PC-9 (cell line): ENCODE measurements around the gene C16orf95. TPM values are rescaled to one million over a fixed set of nuclear protein-coding genes. Genes with fewer than 3 reads are reported as not detected.

Experiments used
- BruUV-seq: library from RNA; stranded (reverse); fragments of 400-500 nt; replicated peaks from 2 replicates; lab custom pipeline; 2021; lab: Mats Ljungman, UMichigan
- CTCF ChIA-PET: fragments of 300-600 bp; sonication (Branson Sonifier 250); formaldehyde crosslinking; loops from one replicate; lab custom pipeline; 2022; ENCODE audit warnings: antibody characterized with exemption; lab: Charles Lee
- POLR2A ChIA-PET: fragments of 300-600 bp; sonication (Branson Sonifier 250); formaldehyde crosslinking; loops from one replicate; lab custom pipeline; 2022; ENCODE audit warnings: antibody characterized with exemption; ENCODE audit not compliant: unreplicated experiment; lab: Charles Lee
- DNase-seq, 2 experiments: peaks; one replicate each; pipeline versions ENCODE4 v3.0.0 to v3.0.0-alpha.2; 2015 to 2022; ENCODE audit warnings: mixed read lengths in 1 of 2
- H2AFZ ChIP-seq: fragments of 200-600 bp; sonication (generic); 2 replicates; pipeline ENCODE4 v1.8.1; 2017; ENCODE audit warnings: antibody characterized with exemption
- H3F3A ChIP-seq: fragments of 200-600 bp; sonication (generic); 2 replicates; pipeline ENCODE4 v1.8.1; 2017; ENCODE audit warnings: antibody characterized with exemption, mild to moderate bottlenecking, low read depth; ENCODE audit not compliant: insufficient read depth
- H3K27ac ChIP-seq: fragments of 200-600 bp; sonication (generic); 2 replicates; pipeline ENCODE4 v1.6.1; 2016; ENCODE audit warnings: mixed run types
- H3K27me3 ChIP-seq: fragments of 200-600 bp; sonication (generic); 2 replicates; pipeline ENCODE4 v1.6.1; 2016; ENCODE audit warnings: low read depth, mixed run types; ENCODE audit not compliant: insufficient read depth
- H3K36me3 ChIP-seq: fragments of 200-600 bp; sonication (generic); 2 replicates; pipeline ENCODE4 v1.6.1; 2016; ENCODE audit warnings: low read depth, mixed run types
- H3K4me1 ChIP-seq: fragments of 200-600 bp; sonication (generic); replicated peaks from 2 replicates; pipeline ENCODE4 v1.6.1; 2016; ENCODE audit warnings: mixed run types; ENCODE audit not compliant: insufficient read depth
- H3K4me2 ChIP-seq: fragments of 200-600 bp; sonication (generic); 2 replicates; pipeline ENCODE4 v1.6.1; 2017; ENCODE audit warnings: mixed run types
- H3K4me3 ChIP-seq: fragments of 200-600 bp; sonication (generic); 2 replicates; pipeline ENCODE4 v1.6.1; 2016; ENCODE audit warnings: mixed run types
- H3K79me2 ChIP-seq: fragments of 200-600 bp; sonication (generic); 2 replicates; pipeline ENCODE4 v1.6.1; 2017; ENCODE audit warnings: low read depth, mixed run types
- H3K9me2 ChIP-seq: fragments of 200-600 bp; sonication (generic); 2 replicates; pipeline ENCODE4 v1.8.1; 2017; ENCODE audit warnings: mild to moderate bottlenecking; ENCODE audit not compliant: insufficient read depth
- H3K9me3 ChIP-seq: fragments of 200-600 bp; sonication (generic); 2 replicates; pipeline ENCODE4 v1.8.1; 2016; ENCODE audit warnings: low read depth; ENCODE audit not compliant: insufficient read depth
- H4K20me1 ChIP-seq: fragments of 200-600 bp; sonication (generic); 2 replicates; pipeline ENCODE4 v1.8.1; 2017; ENCODE audit not compliant: insufficient read depth
- EZH2 ChIP-seq: fragments of 200-600 bp; sonication (generic); IDR thresholded peaks from 2 replicates; pipeline ENCODE4 v1.8.0; 2017; ENCODE audit warnings: antibody characterized with exemption, low read depth
- intact Hi-C: fragments of 100-400 bp; cut with micrococcal nuclease; formaldehyde crosslinking; loops from one replicate; pipeline ENCODE4 v1.10.0; 2022; ENCODE audit not compliant: unreplicated experiment
- total RNA-seq: library from RNA; stranded (reverse); gene quantifications from 2 replicates; pipeline ENCODE4 v1.2.3, GENCODE V29; 2021
- TF ChIP-seq, protein P1 (sequence below): fragments of 200-600 bp; sonication (generic); conservative IDR thresholded peaks from 2 replicates; pipeline ENCODE4 v1.6.1; 2017; ENCODE audit warnings: mixed run types, antibody characterized with exemption, mild to moderate bottlenecking, moderate library complexity

The C16orf95 gene
- total RNA-seq, 1 experiment from 2014 or later = 7.5 TPM

- Histone ChIP-seq H3K9me3 (no peaks in the 10 kb centered on the region), H3K27ac (no peak overlapping the region), H2AFZ (no peak overlapping the region), H3K4me3 (no peak overlapping the region), H3K4me2 (no peak overlapping the region), H3K79me2 (no peaks in the 10 kb centered on the region), H4K20me1 (no peaks in the 10 kb centered on the region), H3K27me3 (no peaks in the 10 kb centered on the region), H3F3A (no peaks in the 10 kb centered on the region), H3K36me3 (no peaks in the 10 kb centered on the region), H3K4me1 (no peaks in the 10 kb centered on the region), H3K9me2 (no peaks in the 10 kb centered on the region)
- no peak for TF ChIP-seq EZH2
- TF ChIP-seq, protein P1, sequence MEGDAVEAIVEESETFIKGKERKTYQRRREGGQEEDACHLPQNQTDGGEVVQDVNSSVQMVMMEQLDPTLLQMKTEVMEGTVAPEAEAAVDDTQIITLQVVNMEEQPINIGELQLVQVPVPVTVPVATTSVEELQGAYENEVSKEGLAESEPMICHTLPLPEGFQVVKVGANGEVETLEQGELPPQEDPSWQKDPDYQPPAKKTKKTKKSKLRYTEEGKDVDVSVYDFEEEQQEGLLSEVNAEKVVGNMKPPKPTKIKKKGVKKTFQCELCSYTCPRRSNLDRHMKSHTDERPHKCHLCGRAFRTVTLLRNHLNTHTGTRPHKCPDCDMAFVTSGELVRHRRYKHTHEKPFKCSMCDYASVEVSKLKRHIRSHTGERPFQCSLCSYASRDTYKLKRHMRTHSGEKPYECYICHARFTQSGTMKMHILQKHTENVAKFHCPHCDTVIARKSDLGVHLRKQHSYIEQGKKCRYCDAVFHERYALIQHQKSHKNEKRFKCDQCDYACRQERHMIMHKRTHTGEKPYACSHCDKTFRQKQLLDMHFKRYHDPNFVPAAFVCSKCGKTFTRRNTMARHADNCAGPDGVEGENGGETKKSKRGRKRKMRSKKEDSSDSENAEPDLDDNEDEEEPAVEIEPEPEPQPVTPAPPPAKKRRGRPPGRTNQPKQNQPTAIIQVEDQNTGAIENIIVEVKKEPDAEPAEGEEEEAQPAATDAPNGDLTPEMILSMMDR = no peak
- intact Hi-C loops = no loop called here
- BruUV-seq = no TSS peak
- ChIA-PET CTCF (no interaction called here), POLR2A (no interaction called here)
- no peak for DNase-seq
Measured at GRCh38 chr16:87306516-87306915, 10.7 kb downstream of the C16orf95 start.

GRCh38 chr16:87305505-87306391 is 11.4 kb downstream of the C16orf95 start:
- Histone ChIP-seq H3K4me3 (no peak overlapping the region), H2AFZ (no peak overlapping the region), H3K9me2 (no peaks in the 10 kb centered on the region), H3K4me2 (no peak overlapping the region), H3K9me3 (no peaks in the 10 kb centered on the region), H3K27me3 (no peaks in the 10 kb centered on the region), H3K27ac (no peak overlapping the region), H3F3A (no peaks in the 10 kb centered on the region), H3K79me2 (no peaks in the 10 kb centered on the region), H3K4me1 (no peaks in the 10 kb centered on the region), H3K36me3 (no peaks in the 10 kb centered on the region), H4K20me1 (no peaks in the 10 kb centered on the region)
- TF ChIP-seq, protein P1 = no peak
- no peak for TF ChIP-seq EZH2
- BruUV-seq = no TSS peak
- no peak for DNase-seq
- ChIA-PET CTCF (no interaction called here), POLR2A (no interaction called here)
- intact Hi-C loops = no loop called here

DNA sequence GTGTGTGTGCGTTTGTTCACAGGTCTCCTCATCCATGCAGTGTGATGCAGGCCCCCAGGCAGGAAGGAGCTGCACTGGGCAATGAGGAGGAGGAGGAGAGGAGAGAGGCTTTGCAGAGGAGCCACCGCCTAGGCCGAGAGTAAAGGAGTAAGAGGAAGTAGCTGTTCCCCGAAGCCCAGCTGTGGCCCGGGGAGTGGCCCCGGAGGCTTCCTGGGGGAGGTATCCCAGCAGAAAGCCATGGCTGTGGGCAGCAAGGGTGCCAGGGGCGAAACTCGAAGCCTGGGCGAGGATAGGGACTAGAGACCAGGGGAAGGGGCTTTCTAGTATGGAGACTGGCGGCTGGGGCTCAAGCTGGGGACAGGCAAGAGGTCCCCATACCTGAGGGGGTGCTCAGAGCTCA is 12.2 kb downstream of the C16orf95 start:
- no peaks in the 10 kb centered on the region for H3K36me3 ChIP-seq
- no peak for DNase-seq
- H3K79me2 ChIP-seq = no peaks in the 10 kb centered on the region
- BruUV-seq = no TSS peak
- no peaks in the 10 kb centered on the region for H3F3A ChIP-seq
- no peak overlapping the region for H3K4me3 ChIP-seq
- TF ChIP-seq, protein P1 = no peak
- no peak for TF ChIP-seq EZH2
- no peaks in the 10 kb centered on the region for H3K27me3 ChIP-seq
- H3K4me2 ChIP-seq = no peak overlapping the region
- H3K27ac ChIP-seq = no peak overlapping the region
- no peak overlapping the region for H2AFZ ChIP-seq
- H3K9me3 ChIP-seq = no peaks in the 10 kb centered on the region
- no peaks in the 10 kb centered on the region for H4K20me1 ChIP-seq
- POLR2A ChIA-PET = no interaction called here
- intact Hi-C loops = no loop called here
- H3K4me1 ChIP-seq = no peaks in the 10 kb centered on the region
- H3K9me2 ChIP-seq = no peaks in the 10 kb centered on the region
- CTCF ChIA-PET = no interaction called here
